Nucleus accumbens (tissue), 56 donors: ENCODE results near the gene IQGAP2.
"Not testable (repeated sequence)": the region's sequence is repeated elsewhere in the genome, so short reads cannot be mapped to it uniquely, and the experiment has no call there.

ENCODE experiments used
- DNase-seq, 56 donors: peaks; one replicate each; lab custom pipeline; 2025; lab: John Stamatoyannopoulos, UW

The IQGAP2 gene

DNA sequence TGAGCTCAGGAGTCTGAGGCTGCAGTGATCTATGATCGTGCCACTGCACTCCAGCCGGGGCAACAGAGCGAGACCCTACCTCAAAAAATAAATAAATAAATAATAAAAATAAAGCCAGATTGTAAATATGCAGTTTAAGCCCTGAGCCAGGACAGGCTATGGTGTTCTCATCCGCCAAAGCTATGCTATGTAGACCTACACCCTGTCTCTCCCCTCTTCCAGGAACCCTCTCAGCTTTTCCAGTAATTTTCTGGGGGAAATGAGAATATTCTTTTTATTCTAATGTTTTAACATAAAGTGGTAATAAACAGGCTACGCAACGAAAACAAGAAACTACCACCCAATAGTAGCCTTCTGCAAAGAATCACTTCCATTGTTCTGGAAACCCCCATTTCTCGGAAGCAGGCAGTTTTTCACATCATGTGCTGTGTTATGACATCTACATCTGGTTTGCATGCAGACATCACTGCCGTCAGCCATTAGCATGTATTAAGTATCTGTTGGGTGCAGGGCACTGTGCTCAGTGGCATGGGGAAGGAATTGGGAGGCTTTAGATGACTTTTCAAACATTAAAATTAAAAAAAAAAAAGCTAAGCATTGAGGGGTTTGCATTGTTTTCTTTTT, 274.9 kb downstream of the IQGAP2 start:
- DNase-seq: no peak

DNA sequence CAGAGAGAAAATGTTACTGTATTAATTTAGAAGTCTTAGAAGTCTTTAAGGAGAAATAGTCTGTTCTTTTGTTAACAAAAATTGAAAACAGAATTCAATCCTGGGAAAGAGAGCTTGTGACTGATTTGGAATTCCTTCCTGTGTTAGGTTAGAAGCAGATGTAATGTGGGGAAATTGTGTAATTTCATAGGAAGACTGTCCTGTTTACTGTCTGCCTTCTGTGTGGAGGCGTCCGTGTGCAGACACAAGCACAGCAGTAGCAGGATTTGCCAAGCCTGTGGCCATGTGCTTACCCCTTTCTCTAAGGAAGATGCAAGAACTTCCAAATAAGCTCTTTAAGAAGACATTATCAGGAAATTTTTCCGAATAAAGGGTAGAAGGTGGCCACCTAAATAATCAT, 276.1 kb downstream of the IQGAP2 start:
- DNase-seq: no peak

DNA sequence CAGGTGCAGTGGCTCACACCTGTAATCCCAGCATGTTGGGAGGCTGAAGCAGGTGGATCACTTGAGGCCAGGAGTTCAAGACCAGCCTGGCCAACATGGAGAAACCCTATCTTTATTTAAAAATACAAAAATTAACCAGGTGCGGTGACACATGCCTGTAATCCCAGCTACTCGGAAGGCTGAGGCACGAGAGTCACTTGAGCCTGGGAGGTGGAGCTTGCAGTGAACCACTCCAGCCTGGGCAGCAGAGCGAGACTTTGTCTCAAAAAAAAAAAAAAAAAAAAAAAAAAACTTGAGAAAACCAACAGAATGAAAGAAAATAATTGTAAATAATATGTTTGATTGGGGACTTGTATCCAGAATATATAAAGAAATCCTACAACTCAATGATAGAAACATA, 277.7 kb downstream of the IQGAP2 start:
- not testable (repeated sequence) for DNase-seq

DNA sequence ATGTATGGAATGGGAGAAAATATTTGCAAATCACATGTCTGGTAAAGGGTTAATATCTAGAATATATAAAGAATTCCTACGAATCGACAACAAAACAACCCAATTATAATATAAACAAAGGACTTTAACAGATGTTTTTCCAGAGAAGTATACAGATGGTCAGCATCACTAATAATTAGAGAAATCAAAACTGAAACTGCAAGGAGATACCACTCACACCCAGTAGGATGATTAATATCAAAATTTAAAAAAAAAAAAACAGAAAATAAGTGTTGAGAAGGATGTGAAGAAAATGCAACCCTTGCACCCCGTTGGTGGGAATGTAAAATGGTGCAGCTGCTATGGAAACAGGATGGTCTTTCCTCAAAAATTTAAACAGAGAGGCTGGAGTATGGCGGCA, 278.2 kb downstream of the IQGAP2 start:
- no peak for DNase-seq

DNA sequence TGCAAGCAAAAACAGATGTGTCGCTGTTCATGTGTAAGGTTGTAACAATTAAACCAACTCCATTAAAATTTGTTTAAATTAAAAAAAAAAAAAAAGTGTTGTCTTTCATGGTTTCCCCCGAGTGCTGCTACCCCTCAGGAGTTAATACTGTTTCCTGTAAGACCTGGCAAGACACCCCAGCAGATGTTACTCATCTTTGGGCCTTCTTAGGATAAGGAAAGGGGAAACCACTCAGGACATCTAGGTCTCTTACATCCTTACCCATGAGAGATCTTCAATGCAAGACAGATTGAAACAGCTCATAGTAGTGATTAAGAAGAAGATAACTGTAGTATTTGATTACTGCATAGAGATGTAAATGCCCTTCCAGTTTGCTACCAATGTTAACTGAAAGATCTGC, 279.3 kb downstream of the IQGAP2 start:
- DNase-seq: no peak

DNA sequence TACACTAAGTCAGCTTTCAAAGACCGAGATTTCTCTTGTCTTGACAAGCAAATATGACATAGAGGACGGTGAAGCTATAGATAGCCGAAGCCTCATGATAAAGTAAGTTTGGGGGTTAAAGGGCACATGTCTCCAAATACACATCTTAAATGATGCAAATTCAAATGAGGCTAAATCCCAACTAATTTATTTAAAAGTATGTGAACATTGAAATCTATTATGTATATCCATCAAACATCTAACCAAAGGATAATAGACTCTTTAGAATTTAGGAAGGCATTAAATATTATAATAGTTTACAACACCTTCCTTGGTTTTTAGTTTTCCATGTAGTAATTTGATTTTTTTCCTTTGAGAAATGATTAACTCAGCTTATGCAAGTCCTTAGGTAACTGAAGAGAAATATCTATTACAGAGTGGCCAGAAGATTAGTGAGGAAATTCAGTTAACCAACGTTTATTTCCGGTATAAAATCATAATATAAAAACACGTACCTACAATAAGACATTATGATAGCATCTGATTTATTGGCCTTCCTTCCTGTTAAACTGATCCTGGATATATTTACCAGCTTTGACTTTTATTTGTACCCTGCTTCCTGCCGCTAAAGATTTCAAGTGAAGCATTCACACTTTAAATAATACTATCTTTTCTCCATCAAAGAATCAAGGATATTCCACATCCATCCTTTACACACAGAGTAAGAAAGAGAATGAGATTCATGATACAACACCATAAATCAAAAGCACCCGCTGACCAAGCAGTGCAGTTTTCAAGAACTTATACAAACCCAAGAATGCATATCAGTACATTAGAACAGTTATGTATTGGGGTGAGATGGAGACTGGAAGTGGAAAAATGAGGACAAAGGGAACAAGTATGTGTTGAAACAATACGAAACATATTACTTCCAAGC, 281.0 kb downstream of the IQGAP2 start:
- no peak for DNase-seq

DNA sequence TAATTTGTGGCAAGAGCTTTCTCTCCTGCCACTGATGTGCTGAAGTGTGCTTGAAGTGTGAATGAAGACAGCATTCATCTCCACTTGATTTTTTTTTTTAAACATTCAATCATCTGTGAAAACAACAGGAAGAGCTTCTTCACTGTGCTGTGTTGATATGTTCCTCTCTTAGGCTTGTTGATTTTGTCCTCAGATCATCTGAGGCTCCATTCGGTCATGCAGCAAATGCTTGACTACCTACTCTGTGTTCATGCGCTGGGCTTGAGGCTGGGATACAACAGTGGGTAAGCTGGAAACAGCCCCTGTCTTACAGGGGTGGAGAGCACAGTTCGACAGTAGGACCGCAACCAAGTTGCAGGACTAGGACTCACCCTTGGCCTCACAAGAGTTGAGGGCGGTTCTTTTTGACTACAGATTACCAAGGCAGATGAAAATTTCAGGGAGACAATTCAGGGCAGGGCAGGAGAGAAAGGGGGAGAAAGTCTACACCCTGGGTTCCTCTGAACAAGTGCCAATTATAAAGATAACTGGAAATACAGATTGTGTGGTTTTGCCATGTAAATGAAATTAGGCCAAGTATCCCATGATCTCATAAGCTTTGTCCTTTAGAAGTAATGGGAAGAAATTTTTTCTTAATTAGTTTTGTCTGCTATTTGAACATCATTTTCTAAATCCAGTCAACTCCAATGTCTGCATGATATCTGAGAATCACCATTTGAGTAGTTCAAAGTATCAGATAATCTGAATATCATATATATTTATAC, 281.9 kb downstream of the IQGAP2 start:
- no peak for DNase-seq

DNA sequence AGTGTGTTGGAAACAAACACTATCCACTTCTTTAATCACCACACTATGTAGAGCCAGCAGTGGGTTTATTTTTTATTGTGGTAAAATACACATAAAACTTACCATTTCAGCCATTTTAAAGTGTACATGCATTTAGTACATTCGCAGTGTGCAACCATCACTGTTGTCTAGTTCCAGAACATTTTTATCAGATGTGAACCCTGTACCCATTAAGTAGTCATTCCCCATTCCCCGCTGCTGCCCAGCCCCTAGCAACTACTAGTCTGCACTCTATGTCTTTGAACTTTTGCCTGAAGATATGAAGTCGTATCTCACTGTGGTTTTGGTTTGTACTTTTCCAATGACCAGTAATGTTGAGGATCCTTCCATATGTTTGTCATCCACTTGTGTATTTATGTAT, 282.6 kb downstream of the IQGAP2 start:
- DNase-seq: no peak

DNA sequence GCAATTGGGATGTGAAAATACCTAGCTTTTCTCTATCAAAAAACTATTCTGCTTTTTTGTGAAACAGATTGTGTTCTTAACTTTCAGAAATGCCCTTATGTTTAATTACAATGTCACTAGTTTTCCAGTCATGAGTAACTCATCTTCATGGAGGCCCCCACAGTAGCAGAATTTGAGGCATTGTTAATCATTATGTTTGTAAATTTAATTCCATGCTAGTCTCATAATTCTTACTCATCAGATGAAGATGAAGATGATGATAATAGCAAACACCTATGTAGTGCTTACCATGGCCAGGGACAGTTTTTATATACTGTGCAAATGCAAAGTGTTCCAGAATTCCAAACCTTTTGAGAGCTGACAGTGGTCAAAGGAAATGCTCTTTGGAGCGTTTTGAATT, 285.1 kb downstream of the IQGAP2 start:
- no peak for DNase-seq

DNA sequence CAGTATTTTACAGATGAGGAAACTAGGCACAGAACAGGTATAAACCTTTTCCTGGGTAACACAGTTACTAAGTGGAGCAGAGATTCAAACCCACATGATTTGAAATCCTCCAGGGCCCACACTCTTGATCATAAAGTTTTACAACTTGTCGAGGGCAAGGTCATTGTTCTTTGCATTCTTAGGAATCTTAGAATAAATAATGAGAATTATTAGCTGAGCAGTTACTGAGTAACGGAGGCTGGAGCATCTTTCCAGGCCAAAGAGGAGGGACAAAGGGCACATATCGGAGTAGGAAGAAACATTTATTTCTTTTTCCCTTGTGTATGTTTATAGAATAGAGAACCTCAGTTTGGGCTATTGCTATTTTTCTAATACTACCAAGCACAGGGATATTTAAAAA, 285.8 kb downstream of the IQGAP2 start:
- no peak for DNase-seq

DNA sequence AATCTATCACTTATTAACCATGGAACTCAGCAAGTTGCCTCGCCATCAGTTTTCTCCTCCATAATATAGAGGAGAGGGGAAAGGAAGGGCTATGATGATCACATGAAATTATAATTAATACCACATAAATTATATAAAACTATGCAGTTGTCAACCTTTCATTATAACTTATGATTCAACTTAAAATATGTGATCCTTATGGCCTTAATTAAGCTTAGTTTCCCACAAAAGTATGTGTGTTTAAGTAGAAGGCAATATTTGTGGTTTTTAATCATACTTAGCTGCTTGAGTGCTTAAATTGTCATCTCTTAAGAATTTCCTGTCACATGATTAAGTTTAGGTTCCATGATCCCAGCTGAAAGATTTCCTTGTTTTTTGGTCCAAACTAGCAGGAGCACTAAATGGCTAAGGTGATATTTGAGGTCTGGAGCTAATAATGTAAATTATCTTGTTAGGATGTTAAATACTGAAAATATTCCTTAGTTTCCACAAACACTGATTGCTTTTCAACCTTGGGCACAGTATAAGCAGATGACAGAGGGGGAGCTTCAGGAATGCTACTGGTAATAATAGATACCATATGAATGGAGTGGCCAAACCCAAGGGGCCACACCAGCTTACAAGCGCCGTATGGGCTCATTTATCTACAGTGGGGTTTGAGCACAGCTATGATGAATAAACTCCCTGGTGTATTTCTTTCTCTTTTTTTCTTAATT, 286.4 kb downstream of the IQGAP2 start:
- DNase-seq: no peak

DNA sequence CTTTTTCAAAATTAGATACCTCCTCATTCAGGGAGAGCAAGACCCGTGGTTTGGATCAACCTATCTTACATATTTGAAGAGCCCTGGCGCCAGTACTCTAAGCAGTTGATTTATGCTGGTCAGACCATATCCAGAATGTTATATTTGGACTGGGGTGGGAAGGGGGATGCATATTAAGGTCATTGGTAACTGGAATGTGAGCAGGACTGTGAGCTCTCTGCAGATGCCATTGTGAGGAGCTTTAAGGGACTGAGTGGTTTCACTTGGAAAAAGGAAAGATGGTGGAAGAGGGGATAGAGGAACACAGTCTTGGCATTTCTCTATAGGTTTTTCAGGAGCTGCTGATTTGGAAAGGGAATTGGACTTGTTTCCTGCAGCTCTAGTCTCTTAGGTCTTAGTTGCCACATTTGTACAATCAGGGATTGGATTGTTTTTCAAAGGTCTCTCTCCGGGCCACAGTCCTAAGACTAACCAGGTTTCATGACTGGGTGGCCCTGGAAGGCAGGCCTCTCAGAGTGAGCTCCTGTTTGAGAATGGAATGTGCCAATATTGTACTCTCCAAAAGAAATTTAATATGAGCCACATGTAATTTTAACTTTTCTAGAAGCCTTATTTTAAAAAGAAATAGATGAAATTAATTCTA, 287.1 kb downstream of the IQGAP2 start:
- DNase-seq: no peak

DNA sequence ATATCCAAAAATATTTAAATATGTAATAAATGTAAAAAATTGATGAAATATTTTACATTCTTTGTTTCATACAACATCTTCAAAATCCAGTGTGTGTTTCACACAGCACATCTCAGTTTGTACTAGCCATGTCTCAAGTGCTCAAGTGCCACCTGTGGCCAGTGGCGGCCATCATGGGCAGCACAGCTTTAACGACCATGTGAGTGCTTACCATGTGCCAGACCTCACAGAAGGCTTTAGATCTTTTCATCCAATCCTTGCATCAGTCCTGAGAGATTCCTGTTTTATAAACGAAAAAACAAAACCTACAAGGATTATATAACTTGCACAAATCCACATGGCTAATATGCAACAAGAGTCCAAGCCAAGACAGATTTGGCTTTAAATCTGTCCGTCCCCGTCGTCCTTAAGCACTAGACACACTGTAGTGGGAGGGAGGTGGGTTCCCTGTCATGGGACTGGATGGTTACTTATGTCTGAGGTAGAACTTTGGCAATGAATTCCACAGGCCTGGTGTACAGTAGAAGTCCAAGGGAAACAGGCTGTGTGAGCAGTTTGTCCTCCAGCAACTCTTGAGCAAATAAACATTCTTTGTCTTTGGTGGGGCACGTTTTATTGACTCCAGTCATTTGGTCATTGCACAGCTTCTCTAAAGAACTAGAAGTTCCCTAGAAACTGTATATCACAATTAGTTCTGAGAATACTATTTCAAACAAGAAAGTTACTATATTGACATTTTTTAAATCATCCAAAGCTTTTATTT, 287.8 kb downstream of the IQGAP2 start:
- no peak for DNase-seq

DNA sequence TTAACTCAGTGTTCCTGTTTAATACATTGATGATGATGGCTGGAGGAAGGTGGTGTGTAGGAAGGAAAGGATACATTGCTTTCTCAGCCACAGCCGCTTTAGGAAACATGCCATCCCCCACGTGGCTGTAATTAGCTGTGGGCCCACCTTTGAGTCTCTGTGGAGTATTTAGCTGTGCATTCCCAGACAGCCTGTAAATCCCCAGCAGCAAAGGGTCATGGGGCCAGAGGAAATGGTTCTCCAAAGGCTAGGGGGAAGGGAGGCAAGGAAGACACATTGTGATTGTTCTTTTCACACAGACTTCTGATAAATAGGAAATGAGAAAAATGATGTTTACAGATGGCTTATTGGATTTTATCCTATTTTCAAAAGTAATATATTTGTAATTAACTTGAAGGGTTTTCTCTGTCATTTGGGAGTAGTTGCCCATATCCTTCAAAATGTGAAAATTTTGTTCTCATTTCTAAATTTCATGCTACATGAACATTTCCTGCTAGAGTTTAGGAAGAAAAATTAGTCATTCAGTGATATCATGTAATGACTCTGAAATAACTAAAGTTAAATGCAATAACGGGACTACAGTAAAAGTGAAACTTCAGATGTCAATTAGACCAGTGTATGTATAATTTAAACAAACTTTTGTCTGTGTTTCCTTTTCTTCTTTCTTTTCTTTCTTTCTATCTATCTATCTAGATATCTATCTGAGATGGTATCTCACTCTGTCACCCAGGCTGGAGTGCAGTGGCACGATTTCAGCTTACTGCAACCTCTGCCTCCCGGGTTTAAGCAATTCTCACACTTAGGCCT, 288.6 kb downstream of the IQGAP2 start:
- DNase-seq: no peak

DNA sequence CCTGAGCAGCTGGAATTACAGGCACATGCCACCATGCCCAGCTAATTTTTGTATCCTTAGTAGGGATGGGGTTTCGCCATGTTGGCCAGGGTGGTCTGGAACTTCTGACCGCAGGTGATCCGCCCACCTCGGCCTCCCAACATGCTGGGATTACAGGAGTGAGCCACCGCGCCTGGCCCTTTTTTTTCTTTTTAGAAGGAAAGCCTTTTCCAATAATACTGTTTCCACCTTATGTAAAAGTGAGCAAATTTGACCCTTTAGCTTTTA, 289.1 kb downstream of the IQGAP2 start:
- no peak for DNase-seq

DNA sequence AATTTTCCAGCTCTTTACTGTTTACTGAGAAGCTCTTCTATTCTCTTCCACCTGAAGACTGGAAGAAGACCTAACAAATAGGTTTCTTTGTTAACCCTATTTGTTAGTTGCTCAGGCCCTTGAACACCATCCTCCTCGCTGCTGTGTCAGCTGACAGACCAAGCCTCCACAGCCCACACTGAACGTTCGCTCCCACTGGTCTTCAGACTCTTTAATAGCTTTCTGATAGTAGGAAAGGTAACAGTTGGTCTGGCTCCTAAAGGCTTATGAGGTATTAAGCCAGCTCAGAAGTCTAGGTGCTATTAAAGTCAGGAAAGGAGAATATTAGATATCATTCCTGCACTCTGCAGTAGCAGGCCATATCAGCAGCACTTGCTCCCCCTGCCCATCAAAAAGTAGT, 289.6 kb downstream of the IQGAP2 start:
- DNase-seq: no peak

DNA sequence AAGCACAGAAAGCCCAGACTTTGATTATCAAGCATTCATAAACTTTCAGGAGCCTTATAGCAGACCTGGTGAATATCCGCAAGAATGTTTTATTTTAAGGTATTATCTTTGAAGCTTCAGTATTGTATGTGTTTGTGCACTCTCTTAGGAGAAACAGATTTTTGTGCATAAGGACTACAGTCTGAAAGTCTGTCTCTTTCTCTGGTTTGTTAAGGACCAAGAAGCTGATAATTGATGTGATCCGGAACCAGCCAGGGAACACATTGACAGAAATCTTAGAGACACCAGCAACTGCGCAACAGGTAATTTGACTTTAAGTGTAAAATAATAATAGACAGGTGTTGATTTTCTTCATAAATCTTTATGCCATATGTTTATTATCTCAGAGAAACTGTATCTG, 290.1 kb downstream of the IQGAP2 start:
- no peak for DNase-seq

DNA sequence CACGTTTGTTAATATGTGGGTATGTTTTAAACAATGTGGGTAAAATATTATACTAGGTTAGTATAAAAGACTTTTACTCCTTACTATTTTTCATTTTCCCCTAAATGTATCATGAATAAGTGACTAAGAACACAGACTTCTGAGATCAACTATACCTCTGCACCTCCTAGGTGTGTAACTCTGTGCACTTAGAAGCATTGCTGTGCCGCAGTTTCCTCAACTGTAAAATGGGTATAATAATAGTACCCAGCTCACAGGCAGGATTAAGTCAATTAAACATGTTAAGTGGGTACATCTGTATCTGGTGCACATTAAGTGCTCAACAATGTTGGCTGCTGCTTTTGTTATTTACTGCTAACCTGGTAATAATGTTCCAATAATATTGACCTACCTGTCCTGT, 291.2 kb downstream of the IQGAP2 start:
- DNase-seq: no peak

DNA sequence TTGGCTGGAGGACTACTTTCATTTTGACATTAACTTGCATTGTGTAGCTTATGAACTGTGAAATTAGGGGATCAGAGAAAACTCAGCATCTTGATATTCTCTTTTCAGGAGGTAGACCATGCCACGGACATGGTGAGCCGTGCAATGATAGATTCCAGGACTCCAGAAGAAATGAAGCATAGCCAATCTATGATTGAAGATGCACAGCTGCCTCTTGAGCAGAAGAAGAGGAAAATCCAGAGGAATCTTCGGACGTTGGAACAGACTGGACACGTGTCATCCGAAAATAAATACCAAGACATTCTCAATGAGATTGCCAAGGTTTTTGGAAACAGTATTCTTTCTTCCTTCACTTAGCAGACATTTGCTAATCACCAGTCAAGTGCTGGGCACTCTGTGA, 292.3 kb downstream of the IQGAP2 start:
- no peak for DNase-seq
